GM10248 (cell line): Measurements from ENCODE around the gene HDAC9.

Experiments used
- CTCF ChIA-PET: fragments of 300-600 bp; sonication (Branson Sonifier 250); formaldehyde crosslinking; extraction: SDS; loops from one replicate; lab custom pipeline; 2021; ENCODE audit warnings: antibody characterized with exemption; lab: Yijun Ruan, JAX
- POLR2A ChIA-PET: fragments of 350-650 bp; sonication (Branson Sonifier 250); formaldehyde crosslinking; extraction: SDS; loops from one replicate; lab custom pipeline; 2020; ENCODE audit warnings: antibody characterized with exemption; lab: Yijun Ruan, JAX
- DNase-seq: peaks from one replicate; pipeline ENCODE4 v3.0.0; 2012; ENCODE audit errors: extremely low spot score
- TF ChIP-seq, protein P1 (sequence below): IDR thresholded peaks from 2 replicates; pipeline ENCODE4 v1.5.1; 2012; ENCODE audit warnings: mild to moderate bottlenecking, low read depth; ENCODE audit errors: extremely low read depth, missing control alignments, control extremely low read depth

HDAC9 gene

DNA sequence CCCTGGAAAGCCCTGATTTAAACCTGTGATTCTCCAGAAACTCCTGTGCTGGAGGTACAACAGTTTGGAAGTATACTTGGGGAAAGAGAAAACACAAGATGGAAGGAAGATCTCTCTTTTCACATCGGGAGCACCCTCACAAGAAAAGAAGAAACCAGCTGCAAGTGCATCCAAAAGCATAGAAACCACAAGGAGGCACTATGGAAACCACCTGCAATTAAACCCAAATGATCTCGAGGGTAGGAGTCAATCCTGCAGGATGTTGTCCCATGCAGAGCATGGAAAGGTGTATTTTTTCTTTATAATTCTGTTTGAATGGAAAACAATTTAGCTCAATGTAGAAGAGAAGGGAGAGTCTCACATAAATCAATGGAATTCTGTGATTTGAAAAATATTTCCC lies 411.4 kb downstream of the HDAC9 start:
- ChIA-PET POLR2A (no interaction called here), CTCF (interaction anchor here (2.1 kb wide), 1 partner anchor 10 kb away, joined by 7 read pairs; no protein-coding TSS in a partner anchor)

DNA sequence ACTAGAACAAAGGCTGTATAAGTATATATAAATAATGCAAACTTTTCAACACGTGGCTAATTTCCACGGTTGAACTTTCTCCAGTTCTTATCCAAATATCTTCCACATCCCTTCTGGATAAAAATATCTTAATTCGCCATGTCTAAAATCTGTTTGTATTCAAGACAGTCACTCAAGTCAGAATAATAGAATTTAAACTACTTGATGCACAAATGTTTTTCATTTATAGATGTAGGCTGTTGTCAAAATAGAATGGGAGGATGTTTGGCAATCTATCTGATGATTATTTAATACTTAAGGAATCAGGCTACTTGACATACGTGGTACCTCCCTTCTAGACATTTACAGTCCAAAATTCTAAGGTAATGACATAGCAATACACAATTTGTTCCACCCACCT lies 417.6 kb downstream of the HDAC9 start:
- CTCF ChIA-PET, result interaction anchor here (1.6 kb wide), 1 partner anchor 8 kb away, joined by 6 read pairs; no protein-coding TSS in a partner anchor
- POLR2A ChIA-PET, result no interaction called here
- DNase-seq, result no peak
- TF ChIP-seq, protein P1, sequence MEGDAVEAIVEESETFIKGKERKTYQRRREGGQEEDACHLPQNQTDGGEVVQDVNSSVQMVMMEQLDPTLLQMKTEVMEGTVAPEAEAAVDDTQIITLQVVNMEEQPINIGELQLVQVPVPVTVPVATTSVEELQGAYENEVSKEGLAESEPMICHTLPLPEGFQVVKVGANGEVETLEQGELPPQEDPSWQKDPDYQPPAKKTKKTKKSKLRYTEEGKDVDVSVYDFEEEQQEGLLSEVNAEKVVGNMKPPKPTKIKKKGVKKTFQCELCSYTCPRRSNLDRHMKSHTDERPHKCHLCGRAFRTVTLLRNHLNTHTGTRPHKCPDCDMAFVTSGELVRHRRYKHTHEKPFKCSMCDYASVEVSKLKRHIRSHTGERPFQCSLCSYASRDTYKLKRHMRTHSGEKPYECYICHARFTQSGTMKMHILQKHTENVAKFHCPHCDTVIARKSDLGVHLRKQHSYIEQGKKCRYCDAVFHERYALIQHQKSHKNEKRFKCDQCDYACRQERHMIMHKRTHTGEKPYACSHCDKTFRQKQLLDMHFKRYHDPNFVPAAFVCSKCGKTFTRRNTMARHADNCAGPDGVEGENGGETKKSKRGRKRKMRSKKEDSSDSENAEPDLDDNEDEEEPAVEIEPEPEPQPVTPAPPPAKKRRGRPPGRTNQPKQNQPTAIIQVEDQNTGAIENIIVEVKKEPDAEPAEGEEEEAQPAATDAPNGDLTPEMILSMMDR, result no peak

More for the DNA sequence above, 411.4 kb downstream of the HDAC9 start:
- DNase-seq, result no peak
- TF ChIP-seq, protein P1, result no peak

DNA sequence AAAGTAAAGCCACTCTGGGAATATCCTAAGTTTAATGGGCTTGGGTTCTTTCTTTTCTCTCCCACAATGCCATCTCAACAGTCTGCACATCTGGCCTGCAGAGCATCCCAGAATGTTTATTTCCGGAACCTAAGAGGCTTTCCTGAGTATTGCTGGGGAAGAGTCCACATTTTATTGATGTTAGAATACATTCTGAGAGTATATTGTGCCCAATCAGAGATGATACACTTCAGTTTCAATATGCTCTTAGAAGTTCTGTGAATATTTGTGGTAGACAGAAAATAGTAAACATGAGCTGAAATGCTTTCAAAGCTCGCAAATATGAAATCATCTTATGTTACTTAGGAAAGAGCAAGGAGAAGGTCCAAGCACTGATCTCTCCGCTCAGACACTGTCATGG lies 421.3 kb downstream of the HDAC9 start:
- POLR2A ChIA-PET, result no interaction called here
- TF ChIP-seq, protein P1, result no peak
- CTCF ChIA-PET, result no interaction called here
- DNase-seq, result no peak

DNA sequence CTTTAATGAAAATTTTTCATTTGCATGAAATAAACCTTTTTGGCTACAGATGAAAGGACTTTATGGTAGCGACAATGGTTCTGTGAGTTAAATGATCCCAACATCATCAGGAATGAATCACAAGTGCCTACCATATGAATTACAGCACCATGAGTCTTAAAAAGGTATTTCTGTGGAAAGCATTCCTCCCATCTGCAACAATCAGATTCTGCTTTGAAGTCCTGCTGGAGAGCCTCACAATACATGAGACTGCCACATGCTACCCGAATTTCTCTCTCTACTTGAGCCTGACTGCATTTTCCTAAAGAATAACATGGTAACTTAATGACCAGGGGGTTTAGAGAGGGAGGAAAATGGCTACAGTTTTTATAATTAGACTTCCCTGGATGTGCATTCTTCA lies 431.6 kb downstream of the HDAC9 start:
- POLR2A ChIA-PET, result no interaction called here
- TF ChIP-seq, protein P1, result no peak
- CTCF ChIA-PET, result no interaction called here
- DNase-seq, result no peak

DNA sequence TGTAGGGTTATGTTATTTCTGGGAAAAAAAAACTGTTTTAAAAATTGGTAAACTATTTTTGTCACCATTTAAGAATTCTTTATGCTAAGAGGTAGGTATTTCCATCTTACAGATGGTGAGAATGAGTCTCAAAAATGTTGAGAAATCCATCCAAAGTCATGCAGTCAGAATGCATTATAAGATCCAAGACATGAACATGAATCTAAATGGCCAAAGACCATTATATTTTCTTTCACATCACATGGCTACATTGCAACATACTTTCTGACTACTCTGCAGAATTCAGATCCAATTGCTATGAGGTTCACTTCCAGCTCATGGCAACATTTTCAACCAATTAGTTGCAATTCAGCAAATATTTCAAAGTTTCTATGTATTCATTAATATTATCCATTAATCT lies 440.7 kb downstream of the HDAC9 start:
- TF ChIP-seq, protein P1, result no peak
- ChIA-PET CTCF (no interaction called here), POLR2A (no interaction called here)
- DNase-seq, result no peak

DNA sequence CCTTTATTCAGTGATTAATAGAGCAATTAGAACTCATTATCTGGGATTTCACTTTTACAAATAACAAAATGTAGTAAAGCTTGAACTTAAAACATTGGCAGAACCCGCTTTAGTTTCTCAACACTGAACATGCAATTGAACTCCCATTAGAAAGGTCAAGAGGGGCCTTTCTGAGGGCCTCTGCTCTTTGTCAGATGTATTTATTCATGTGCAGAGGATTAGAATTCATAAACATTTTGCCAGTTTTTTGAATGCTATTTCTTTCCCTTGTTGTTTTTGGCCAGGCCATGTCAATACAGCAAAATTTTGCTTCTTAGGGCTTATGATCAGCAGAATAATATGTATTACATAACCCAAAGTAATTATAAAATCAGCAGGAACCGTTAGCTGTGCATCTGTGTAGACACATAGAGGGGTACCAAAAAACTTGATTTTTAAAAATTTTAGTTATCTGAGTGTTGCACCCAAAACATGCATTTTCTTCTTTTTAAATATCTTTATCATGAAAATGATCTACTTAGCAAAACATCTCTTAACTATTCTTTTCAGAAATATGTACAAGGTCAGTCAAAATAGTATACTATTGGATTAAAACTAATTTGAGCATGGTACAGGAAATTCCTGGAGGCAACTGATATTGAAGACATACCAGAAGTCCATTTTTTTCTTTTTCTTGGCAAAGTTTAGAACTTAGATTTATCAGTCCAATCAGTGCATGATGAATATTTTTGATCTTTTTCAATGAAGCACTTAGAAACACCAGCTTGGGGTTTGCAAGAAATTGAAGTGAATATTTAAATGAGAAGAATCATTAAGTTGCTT lies 444.4 kb downstream of the HDAC9 start:
- TF ChIP-seq, protein P1, result no peak
- no peak for DNase-seq
- CTCF ChIA-PET, result interaction anchor here (1.3 kb wide), 1 partner anchor 11 kb away, joined by 3 read pairs; no protein-coding TSS in a partner anchor
- POLR2A ChIA-PET, result no interaction called here
